Liver (tissue), 9 donors: ENCODE data around the gene RAB6B. TPM values are rescaled to one million over a fixed set of nuclear protein-coding genes. Genes with fewer than 3 reads are reported as not detected.

ENCODE experiments used
- DNase-seq: peaks from one replicate; pipeline ENCODE4 v3.0.0-alpha.2; 2017; ENCODE audit warnings: low spot score
- H3K27ac ChIP-seq, 2 donors: one replicate each; pipeline ENCODE4 v1.7.0; 2013; ENCODE audit warnings: inconsistent platforms in 2 of 2, low read length in 2 of 2, control low read depth in 1 of 2, low read depth in 1 of 2, mild to moderate bottlenecking in 1 of 2
- H3K27me3 ChIP-seq, 4 donors: one replicate each; pipeline versions ENCODE4 v1.6.1 to v1.7.0; 2013; ENCODE audit warnings: low read length in 3 of 4, inconsistent platforms in 1 of 4, mild to moderate bottlenecking in 1 of 4, moderate library complexity in 1 of 4; ENCODE audit not compliant: control insufficient read depth in 4 of 4, insufficient read depth in 4 of 4
- H3K36me3 ChIP-seq, 4 donors: one replicate each; pipeline versions ENCODE4 v1.6.1 to v1.7.0; 2013; ENCODE audit warnings: low read length in 3 of 4, mild to moderate bottlenecking in 3 of 4, low read depth in 1 of 4, moderate library complexity in 1 of 4; ENCODE audit not compliant: control insufficient read depth in 4 of 4, insufficient read depth in 3 of 4
- H3K4me1 ChIP-seq, 4 donors: one replicate each; pipeline versions ENCODE4 v1.6.1 to v1.7.0; 2013; ENCODE audit warnings: low read length in 3 of 4, mild to moderate bottlenecking in 3 of 4, moderate library complexity in 1 of 4; ENCODE audit not compliant: control insufficient read depth in 4 of 4, insufficient read depth in 4 of 4
- H3K4me3 ChIP-seq, 3 donors: one replicate each; pipeline versions ENCODE4 v1.6.1 to v1.7.0; 2013; ENCODE audit warnings: low read length in 3 of 3, control low read depth in 1 of 3, low read depth in 1 of 3, mild to moderate bottlenecking in 1 of 3
- H3K9ac ChIP-seq, 2 donors: one replicate each; pipeline ENCODE4 v1.7.0; 2013; ENCODE audit warnings: low read length in 2 of 2, mild to moderate bottlenecking in 2 of 2, moderate library complexity in 2 of 2, control low read depth in 1 of 2, low read depth in 1 of 2
- H3K9me3 ChIP-seq, 4 donors: one replicate each; pipeline versions ENCODE4 v1.6.1 to v1.7.0; 2013; ENCODE audit warnings: low read length in 3 of 4; ENCODE audit not compliant: control insufficient read depth in 4 of 4
- EGR1 ChIP-seq, 2 donors: IDR thresholded peaks; 2 replicates each; pipeline ENCODE4 v1.6.1; 2016 to 2018; ENCODE audit warnings: antibody characterized with exemption in 2 of 2, low read depth in 2 of 2
- FOXA1 ChIP-seq: IDR thresholded peaks from 2 replicates; pipeline ENCODE4 v1.6.1; 2016; ENCODE audit warnings: antibody characterized with exemption
- FOXA2 ChIP-seq: IDR thresholded peaks from 2 replicates; pipeline ENCODE4 v1.6.1; 2016; ENCODE audit warnings: antibody characterized with exemption
- GABPA ChIP-seq, 2 donors: IDR thresholded peaks in 1 of 2; conservative IDR thresholded peaks in 1 of 2; 2 replicates each; pipeline ENCODE4 v1.6.1; 2016; ENCODE audit warnings: antibody characterized with exemption in 2 of 2, mild to moderate bottlenecking in 1 of 2, moderate library complexity in 1 of 2
- HNF4A ChIP-seq, 2 donors: conservative IDR thresholded peaks; 2 replicates each; pipeline ENCODE4 v1.6.1; 2016; ENCODE audit warnings: antibody characterized with exemption in 2 of 2, mild to moderate bottlenecking in 2 of 2
- HNF4G ChIP-seq: IDR thresholded peaks from 2 replicates; pipeline ENCODE4 v1.6.1; 2016; ENCODE audit warnings: antibody characterized with exemption
- JUND ChIP-seq, 2 donors: IDR thresholded peaks; 2 replicates each; pipeline ENCODE4 v1.6.1; 2016; ENCODE audit warnings: antibody characterized with exemption in 2 of 2
- NR2F2 ChIP-seq: IDR thresholded peaks from 2 replicates; pipeline ENCODE4 v1.6.1; 2016; ENCODE audit warnings: antibody characterized with exemption
- RAD21 ChIP-seq, 2 donors: IDR thresholded peaks; 2 replicates each; pipeline ENCODE4 v1.6.1; 2016; ENCODE audit warnings: antibody characterized with exemption in 2 of 2, mild to moderate bottlenecking in 2 of 2
- RXRA ChIP-seq, 2 donors: IDR thresholded peaks; 2 replicates each; pipeline ENCODE4 v1.6.1; 2017 to 2018; ENCODE audit warnings: antibody characterized with exemption in 2 of 2, mild to moderate bottlenecking in 1 of 2
- SP1 ChIP-seq: IDR thresholded peaks from 2 replicates; pipeline ENCODE4 v1.6.1; 2018; ENCODE audit warnings: antibody characterized with exemption, mild to moderate bottlenecking
- TAF1 ChIP-seq: conservative IDR thresholded peaks from 2 replicates; pipeline ENCODE4 v1.6.1; 2016; ENCODE audit warnings: antibody characterized with exemption, mild to moderate bottlenecking
- YY1 ChIP-seq: IDR thresholded peaks from 2 replicates; pipeline ENCODE4 v1.6.1; 2016; ENCODE audit warnings: antibody characterized with exemption, mild to moderate bottlenecking
- WGBS: extraction: QIAGEN DNeasy Blood & Tissue Kit; methylation state at CpG from one replicate; pipeline ENCODE4 v1.1.7; 2013; 5-methylcytosine and 5-hydroxymethylcytosine counted together
- polyA plus RNA-seq, 2 donors: library from polyadenylated mRNA; stranded (reverse) in 1 of 2; unstranded in 1 of 2; fragments of 200-250 nt in 1 of 2; fragments of >200 nt in 1 of 2; fragmentation: Nextera tagmentation in 1 of 2; extraction: Ambion mirVana in 1 of 2; gene quantifications; one replicate each; pipeline versions ENCODE4 v1.2.1 to v1.2.3, GENCODE V29; 2013 to 2015
- total RNA-seq, 2 donors: library from RNA; depleted of rRNA; stranded (reverse); fragments of >200 nt; gene quantifications; one replicate each; pipeline ENCODE4 v1.2.3, GENCODE V29; 2014
- TF ChIP-seq, protein P1 (sequence below): fragments of 150-350 bp; IDR thresholded peaks from 2 replicates; pipeline ENCODE4 v1.5.1; 2017; ENCODE audit warnings: improper control_type of control experiment, low read depth, low read length; ENCODE audit not compliant: missing input control
- TF ChIP-seq, protein P2 (sequence below): IDR thresholded peaks from 2 replicates; pipeline ENCODE4 v1.6.1; 2016; ENCODE audit warnings: antibody characterized with exemption
- TF ChIP-seq, protein P3 (sequence below): IDR thresholded peaks from 2 replicates; pipeline ENCODE4 v1.6.1; 2016; ENCODE audit warnings: antibody characterized with exemption
- TF ChIP-seq, protein P4 (sequence below): IDR thresholded peaks from 2 replicates; pipeline ENCODE4 v1.6.1; 2016; ENCODE audit warnings: antibody characterized with exemption
- TF ChIP-seq, protein P5 (sequence below): IDR thresholded peaks from 2 replicates; pipeline ENCODE4 v1.6.1; 2016; ENCODE audit warnings: antibody characterized with exemption, mild to moderate bottlenecking
- donor health status: healthy.
- donor health status: healthy.
- donor health status: healthy.
- donor health status: healthy.
- donor health status: healthy.

Gene RAB6B
- total and polyA plus RNA-seq, 4 donors: 0.08 to 2.8 (median 0.28) TPM

DNA sequence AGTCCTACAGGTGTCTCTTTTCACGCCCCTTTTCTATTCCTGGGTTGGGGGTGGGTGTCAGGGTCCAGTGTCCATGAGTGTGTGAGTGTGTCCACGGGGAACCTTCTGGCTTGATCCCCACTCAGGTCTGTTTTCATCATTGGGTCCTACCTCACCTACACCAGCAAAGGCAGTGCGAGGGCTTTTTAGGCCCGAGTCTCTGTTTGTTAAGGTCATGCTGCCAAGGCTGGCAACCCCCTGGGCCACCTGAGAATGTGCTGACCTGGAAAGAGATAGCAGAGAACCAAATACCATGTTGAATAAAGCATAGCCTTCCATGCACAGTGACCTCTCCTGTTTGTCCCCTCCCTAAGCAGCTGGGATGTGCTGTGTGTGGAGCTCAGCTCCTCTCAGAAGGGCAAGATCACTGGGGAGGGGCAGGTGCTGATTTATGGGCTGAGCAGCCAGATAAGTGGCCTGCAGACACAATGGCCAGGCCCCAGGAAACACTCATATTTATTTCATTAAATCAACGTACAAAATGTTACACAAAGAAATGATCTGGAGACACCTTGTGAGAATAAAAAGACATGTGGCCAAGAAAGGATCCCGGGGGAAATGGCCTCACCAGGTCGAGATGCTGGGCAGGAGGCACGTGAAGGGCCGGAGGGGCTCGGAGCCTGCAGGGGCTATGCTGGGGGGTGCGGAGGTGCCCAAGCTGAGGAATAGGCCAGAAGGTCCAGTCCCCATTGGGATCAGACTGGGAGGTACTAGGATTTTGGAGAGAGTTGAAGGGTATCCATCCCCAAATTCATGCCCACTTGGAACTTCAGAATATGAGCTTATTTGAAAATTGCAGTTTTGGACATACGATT lies 36.1 kb downstream of the RAB6B start:
- DNase-seq: no peak
- no peak overlapping the region for H3K9ac ChIP-seq
- no peaks in the 10 kb centered on the region for H3K9me3 ChIP-seq
- TF ChIP-seq FOXA1: no peak
- H3K4me3 ChIP-seq: no peak overlapping the region
- H3K4me1 ChIP-seq: no peaks in the 10 kb centered on the region
- H3K36me3 ChIP-seq: no peaks in the 10 kb centered on the region
- H3K27me3 ChIP-seq: no peaks in the 10 kb centered on the region
- 85% methylated on average over 12 of the region's 12 CpGs for WGBS
- no peak overlapping the region for H3K27ac ChIP-seq

DNA sequence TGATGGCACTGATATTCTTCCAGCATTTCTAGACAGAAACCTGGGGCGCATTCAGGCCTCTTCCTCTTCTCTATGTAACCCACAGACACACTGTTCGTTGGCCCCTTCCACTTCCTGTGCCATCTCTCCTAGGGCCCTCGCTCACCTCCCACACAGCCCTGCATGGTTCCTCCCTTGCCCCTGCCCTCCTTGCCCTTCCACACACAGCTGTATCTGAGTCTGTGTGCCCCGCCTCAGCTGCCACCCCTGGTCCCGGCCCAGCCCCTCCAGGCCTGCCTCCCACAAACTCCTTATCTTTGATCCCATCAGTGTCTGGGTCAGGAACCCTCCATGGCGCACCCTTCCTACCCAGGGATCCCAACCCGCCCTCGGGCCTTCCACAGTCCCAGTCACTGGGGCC lies 37.9 kb downstream of the RAB6B start:
- no peak for DNase-seq
- no peak overlapping the region for H3K27ac ChIP-seq

More for the DNA sequence above, 37.9 kb downstream of the RAB6B start:
- 91% methylated on average over 8 of the region's 8 CpGs for WGBS
- Histone ChIP-seq H3K4me1 (no peaks in the 10 kb centered on the region), H3K27me3 (no peaks in the 10 kb centered on the region), H3K4me3 (no peak overlapping the region), H3K36me3 (no peaks in the 10 kb centered on the region), H3K9me3 (no peaks in the 10 kb centered on the region), H3K9ac (no peak overlapping the region)
- TF ChIP-seq EGR1 (IDR thresholded peaks at IDR 0.05; ENCODE audit: low read depth in 2 of 2) (no peak), FOXA1 (no peak), NR2F2 (no peak), RAD21 (IDR thresholded peaks at IDR 0.05) (no peak), TAF1 (no peak), GABPA (IDR thresholded peaks at IDR 0.05 in 1 of 2, conservative IDR thresholded peaks at IDR 0.05 in 1 of 2) (no peak), HNF4A (conservative IDR thresholded peaks at IDR 0.05) (no peak), JUND (IDR thresholded peaks at IDR 0.05) (no peak), YY1 (no peak), FOXA2 (no peak), RXRA (IDR thresholded peaks at IDR 0.05) (no peak), SP1 (no peak), HNF4G (no peak)
- TF ChIP-seq, protein P1, sequence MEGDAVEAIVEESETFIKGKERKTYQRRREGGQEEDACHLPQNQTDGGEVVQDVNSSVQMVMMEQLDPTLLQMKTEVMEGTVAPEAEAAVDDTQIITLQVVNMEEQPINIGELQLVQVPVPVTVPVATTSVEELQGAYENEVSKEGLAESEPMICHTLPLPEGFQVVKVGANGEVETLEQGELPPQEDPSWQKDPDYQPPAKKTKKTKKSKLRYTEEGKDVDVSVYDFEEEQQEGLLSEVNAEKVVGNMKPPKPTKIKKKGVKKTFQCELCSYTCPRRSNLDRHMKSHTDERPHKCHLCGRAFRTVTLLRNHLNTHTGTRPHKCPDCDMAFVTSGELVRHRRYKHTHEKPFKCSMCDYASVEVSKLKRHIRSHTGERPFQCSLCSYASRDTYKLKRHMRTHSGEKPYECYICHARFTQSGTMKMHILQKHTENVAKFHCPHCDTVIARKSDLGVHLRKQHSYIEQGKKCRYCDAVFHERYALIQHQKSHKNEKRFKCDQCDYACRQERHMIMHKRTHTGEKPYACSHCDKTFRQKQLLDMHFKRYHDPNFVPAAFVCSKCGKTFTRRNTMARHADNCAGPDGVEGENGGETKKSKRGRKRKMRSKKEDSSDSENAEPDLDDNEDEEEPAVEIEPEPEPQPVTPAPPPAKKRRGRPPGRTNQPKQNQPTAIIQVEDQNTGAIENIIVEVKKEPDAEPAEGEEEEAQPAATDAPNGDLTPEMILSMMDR: no peak
- TF ChIP-seq, protein P2, sequence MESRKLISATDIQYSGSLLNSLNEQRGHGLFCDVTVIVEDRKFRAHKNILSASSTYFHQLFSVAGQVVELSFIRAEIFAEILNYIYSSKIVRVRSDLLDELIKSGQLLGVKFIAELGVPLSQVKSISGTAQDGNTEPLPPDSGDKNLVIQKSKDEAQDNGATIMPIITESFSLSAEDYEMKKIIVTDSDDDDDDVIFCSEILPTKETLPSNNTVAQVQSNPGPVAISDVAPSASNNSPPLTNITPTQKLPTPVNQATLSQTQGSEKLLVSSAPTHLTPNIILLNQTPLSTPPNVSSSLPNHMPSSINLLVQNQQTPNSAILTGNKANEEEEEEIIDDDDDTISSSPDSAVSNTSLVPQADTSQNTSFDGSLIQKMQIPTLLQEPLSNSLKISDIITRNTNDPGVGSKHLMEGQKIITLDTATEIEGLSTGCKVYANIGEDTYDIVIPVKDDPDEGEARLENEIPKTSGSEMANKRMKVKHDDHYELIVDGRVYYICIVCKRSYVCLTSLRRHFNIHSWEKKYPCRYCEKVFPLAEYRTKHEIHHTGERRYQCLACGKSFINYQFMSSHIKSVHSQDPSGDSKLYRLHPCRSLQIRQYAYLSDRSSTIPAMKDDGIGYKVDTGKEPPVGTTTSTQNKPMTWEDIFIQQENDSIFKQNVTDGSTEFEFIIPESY: no peak
- TF ChIP-seq, protein P3, sequence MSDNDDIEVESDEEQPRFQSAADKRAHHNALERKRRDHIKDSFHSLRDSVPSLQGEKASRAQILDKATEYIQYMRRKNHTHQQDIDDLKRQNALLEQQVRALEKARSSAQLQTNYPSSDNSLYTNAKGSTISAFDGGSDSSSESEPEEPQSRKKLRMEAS: no peak
- TF ChIP-seq, protein P4, sequence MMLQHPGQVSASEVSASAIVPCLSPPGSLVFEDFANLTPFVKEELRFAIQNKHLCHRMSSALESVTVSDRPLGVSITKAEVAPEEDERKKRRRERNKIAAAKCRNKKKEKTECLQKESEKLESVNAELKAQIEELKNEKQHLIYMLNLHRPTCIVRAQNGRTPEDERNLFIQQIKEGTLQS: no peak
- TF ChIP-seq, protein P5, sequence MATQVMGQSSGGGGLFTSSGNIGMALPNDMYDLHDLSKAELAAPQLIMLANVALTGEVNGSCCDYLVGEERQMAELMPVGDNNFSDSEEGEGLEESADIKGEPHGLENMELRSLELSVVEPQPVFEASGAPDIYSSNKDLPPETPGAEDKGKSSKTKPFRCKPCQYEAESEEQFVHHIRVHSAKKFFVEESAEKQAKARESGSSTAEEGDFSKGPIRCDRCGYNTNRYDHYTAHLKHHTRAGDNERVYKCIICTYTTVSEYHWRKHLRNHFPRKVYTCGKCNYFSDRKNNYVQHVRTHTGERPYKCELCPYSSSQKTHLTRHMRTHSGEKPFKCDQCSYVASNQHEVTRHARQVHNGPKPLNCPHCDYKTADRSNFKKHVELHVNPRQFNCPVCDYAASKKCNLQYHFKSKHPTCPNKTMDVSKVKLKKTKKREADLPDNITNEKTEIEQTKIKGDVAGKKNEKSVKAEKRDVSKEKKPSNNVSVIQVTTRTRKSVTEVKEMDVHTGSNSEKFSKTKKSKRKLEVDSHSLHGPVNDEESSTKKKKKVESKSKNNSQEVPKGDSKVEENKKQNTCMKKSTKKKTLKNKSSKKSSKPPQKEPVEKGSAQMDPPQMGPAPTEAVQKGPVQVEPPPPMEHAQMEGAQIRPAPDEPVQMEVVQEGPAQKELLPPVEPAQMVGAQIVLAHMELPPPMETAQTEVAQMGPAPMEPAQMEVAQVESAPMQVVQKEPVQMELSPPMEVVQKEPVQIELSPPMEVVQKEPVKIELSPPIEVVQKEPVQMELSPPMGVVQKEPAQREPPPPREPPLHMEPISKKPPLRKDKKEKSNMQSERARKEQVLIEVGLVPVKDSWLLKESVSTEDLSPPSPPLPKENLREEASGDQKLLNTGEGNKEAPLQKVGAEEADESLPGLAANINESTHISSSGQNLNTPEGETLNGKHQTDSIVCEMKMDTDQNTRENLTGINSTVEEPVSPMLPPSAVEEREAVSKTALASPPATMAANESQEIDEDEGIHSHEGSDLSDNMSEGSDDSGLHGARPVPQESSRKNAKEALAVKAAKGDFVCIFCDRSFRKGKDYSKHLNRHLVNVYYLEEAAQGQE: no peak
